Ramos (cell line): ENCODE measurements around the gene IL17RA.

Source experiments
- in situ Hi-C: fragments of 300-500 bp; cut with MboI; formaldehyde crosslinking; loops from one replicate; pipeline ENCODE4 v1.14.3; 2022; ENCODE audit warnings: low sequenced_read_pairs; ENCODE audit not compliant: unreplicated experiment

Gene IL17RA

GRCh38 chr22:17083255-17083654 lies 1.5 kb upstream of the IL17RA start:
- in situ Hi-C loops, result no loop called here

- in situ Hi-C loops, result no loop called here
These were observed 874 bp upstream of the IL17RA start for GRCh38 chr22:17083811-17084441.

DNA sequence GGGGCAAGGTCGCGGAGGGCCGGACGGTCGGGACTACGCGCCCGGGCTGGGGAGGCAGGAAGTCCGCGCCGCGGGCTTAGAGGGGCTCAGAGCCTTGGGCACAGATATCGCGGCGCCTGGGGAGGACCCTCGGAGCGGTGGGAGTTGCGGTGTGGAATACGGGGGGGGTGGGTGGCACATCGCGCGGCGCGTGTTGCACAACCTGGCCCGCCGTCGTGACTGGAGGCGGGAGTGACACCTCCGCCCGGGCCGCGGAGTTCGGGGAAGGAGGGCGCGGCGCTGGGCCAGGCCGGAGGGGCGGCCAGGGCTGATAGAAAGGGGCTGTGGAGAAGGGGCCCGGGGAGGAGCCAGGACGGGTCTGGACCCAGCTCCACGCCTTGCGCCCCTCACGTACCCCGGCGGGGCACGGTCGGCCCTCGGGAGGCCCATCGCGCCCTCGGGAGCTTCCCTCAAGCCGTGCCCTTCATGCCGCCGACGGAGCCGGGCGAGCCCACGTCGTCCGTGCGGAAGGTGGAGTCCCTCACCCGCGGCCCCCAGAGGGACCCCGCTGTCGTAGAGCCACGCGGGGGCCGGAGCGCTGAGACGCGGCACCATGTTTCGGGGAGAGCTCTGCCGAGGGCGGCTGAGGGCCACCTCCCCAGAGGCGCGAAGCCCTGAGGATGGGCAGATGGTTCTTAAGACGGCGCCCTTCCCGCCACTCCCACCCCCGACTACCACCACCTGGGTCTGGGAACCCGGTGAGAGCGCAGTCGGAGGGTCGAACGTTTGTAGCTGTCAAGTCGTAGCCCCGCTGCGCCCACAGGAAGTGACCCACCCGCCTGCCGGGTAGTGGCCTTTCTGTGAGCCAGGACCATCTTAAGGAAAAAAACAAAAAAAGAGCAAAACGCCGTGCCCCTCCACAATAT lies 729 bp downstream of the IL17RA start:
- in situ Hi-C loops, result no loop called here

DNA sequence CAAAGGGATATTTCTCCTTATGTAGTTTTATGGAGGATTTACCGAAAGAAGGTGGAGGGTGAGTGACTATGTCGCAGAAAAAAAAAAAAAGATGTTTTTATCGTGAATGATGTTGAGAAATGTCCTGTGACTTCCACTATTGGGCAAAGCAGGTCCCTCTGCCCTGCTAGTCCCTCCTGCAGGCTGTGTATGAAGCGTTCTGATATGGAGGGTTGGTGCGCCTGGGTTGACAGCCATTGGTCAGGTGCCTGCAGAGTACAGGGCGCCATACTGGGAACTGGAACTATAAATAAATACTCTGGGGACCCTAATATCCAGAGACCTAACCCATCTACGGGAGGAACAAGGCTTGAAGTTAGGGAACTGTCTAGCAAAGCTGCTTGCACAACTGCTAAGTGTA lies 1.5 kb downstream of the IL17RA start:
- in situ Hi-C loops, result no loop called here

- in situ Hi-C loops, result no loop called here
These were observed 2.1 kb downstream of the IL17RA start for GRCh38 chr22:17086788-17087497.

GRCh38 chr22:17087498-17088131 lies 2.8 kb downstream of the IL17RA start:
- in situ Hi-C loops, result no loop called here

GRCh38 chr22:17090550-17090949 lies 5.8 kb downstream of the IL17RA start:
- in situ Hi-C loops, result no loop called here

DNA sequence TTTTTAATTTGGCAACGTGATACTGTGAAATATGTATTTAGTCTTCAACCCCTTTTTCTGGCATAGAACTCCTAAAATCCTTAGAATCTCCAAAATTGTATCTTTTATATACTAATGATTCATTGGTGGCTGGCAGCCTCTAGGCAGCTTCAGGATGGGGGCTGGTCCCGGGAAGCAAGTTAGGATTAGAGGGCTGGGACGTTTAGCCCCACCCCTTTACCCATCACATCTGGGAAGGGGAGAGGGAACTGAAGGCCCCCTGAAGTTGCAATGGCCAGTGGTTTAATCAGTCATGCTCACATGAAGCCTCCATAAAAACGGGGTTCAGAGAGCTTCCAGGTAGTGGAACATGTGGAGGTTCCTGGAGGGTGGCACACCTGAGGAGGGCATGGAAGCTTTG lies 7.1 kb downstream of the IL17RA start:
- in situ Hi-C loops, result no loop called here

- in situ Hi-C loops, result no loop called here
These were observed 8.3 kb downstream of the IL17RA start for GRCh38 chr22:17093081-17093480.

DNA sequence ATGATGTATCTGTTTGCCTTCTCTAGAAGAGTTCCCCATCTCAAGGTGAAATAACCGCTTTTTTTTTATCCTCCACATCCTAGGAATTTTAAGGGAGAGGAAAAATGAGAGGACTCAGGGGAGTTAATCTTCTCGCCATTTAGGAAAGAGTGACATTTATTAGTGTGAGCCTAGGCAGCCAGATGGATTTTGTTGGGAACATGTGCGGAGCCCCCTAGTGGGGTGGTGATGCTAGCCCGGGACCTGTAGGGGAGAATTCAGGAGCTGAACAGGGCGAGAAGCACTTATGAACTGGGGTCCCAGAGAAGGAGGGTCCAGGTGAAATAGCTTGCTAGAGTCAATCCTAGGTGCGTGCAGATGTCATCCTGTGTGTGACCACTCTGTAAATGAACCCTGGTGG lies 10.7 kb downstream of the IL17RA start:
- in situ Hi-C loops, result no loop called here

- in situ Hi-C loops, result no loop called here
These were observed 11.3 kb downstream of the IL17RA start for GRCh38 chr22:17096071-17096470.

- in situ Hi-C loops, result no loop called here
These were observed 12.3 kb downstream of the IL17RA start for GRCh38 chr22:17097062-17097461.

- in situ Hi-C loops, result no loop called here
These were observed 12.9 kb downstream of the IL17RA start for GRCh38 chr22:17097701-17098100.

- in situ Hi-C loops, result no loop called here
These were observed 13.6 kb downstream of the IL17RA start for GRCh38 chr22:17098379-17098819.

- in situ Hi-C loops, result no loop called here
These were observed 15.8 kb downstream of the IL17RA start for GRCh38 chr22:17100621-17101020.

GRCh38 chr22:17101475-17102296 lies 16.9 kb downstream of the IL17RA start:
- in situ Hi-C loops, result no loop called here

DNA sequence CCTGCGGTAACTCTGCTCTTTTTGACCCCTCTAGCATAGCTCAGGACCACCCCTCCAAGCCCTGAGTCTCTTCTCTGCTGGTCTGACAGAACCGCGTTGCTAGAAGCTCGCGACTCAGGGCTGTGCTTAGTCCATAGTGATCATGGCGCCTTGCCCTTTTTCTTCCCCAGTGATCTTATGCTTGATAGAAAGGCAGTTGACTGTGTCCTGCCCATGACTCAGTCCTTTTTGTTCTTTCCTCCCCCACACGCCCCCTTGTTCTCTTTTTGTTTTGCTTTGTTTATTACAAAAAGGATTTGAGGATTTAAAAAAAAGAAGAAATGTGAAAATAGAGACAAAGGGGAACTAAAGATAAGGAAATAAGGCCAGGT lies 17.5 kb downstream of the IL17RA start:
- in situ Hi-C loops, result no loop called here

GRCh38 chr22:17103351-17103750 lies 18.6 kb downstream of the IL17RA start:
- in situ Hi-C loops, result no loop called here

DNA sequence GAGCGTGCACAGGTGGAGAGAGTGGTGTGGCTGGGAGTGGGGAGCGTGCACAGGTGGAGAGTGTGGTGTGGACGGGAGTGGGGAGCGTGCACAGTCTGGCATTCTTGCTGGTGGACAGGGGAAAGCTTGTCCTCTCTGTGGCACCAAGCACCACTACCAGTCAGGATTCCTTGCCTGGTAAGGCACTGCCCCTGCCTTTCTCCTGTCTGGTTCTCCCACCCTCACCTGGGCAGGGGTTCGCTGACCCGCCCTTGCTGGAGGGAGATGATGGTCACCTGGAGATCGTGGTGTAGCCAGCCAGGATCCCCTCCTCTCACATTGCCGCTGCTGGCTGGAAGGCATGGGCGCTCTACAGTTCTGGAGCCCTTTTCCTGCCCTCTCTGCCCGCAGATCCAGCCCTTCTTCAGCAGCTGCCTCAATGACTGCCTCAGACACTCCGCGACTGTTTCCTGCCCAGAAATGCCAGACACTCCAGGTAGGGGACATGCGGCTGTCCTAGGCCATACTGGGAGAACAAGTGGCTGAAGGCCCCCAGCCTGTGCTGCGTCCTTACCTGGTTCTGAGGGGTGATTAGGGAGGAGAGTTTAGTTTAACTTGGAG lies 19.6 kb downstream of the IL17RA start:
- in situ Hi-C loops, result no loop called here
